OCI-LY1 (cell line): ENCODE results near the gene ABI3.

ENCODE experiments used
- CTCF ChIP-seq: fragments of 200-600 bp; sonication (generic), shearing (Covaris generic); IDR thresholded peaks from 2 replicates; pipeline ENCODE4 v1.5.1; 2017; ENCODE audit warnings: mild to moderate bottlenecking, antibody characterized with exemption, low read length, moderate library complexity, mixed read lengths
- EZH2 ChIP-seq: fragments of 200-600 bp; sonication (generic), shearing (Covaris generic); IDR thresholded peaks from 2 replicates; pipeline ENCODE4 v1.8.0; 2017; ENCODE audit warnings: borderline replicate concordance, mixed run types, mild to moderate bottlenecking, antibody characterized with exemption, low read length, moderate library complexity, mixed read lengths

DNA sequence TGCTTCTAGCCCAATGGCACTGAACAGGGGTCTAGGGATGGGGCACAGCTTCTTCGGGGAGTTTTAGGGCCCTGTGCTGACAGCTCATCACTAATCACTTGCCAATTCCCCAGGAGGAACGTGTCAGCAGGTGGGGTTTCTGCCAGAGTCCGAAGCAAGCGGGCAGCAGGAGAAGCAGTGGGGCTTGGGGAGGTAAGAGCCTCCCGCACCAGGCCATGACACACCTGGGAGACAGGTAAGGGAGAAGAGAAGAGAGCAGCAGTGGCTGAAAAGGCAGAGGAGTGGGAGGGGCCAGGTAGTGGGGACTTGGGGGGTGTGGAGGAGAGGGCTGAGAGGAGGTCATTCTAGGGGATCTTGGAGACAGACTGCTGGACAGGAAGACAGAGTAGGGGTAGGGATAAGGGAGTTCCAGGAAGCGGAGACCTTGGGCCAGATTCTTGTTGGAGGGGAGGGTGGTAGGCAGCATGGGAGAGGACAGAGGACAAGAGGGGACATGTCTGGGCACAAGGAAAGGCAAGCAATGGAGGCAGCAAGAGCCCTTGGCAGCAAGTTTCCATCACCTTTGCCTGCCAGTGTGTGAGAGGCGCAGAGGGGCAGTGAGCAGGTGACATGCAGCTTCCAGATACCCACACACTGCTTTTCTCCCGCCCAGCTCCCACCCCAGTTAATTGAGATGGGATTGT is 15.2 kb downstream of the ABI3 start:
- TF ChIP-seq CTCF = no peak
- TF ChIP-seq EZH2 = no peak
